IMR-90 (cell line): ENCODE measurements around the gene PLA2G4E. TPM values are rescaled to one million over a fixed set of nuclear protein-coding genes. Genes with fewer than 3 reads are reported as not detected.

Experiments used
- ATAC-seq: fragments of 200-7000 bp; cut with Tn5 transposase; 2 replicates; pipeline ENCODE4 v1.9.1; 2020; ENCODE audit warnings: low read depth, mild to moderate bottlenecking, moderate library complexity
- BruUV-seq: library from RNA; stranded (reverse); fragments of 400-500 nt; replicated peaks from 2 replicates; lab custom pipeline; 2021; lab: Mats Ljungman, UMichigan
- CTCF ChIA-PET: fragments of 300-600 bp; formaldehyde crosslinking; extraction: SDS; loops from one replicate; lab custom pipeline; 2021; ENCODE audit warnings: antibody characterized with exemption; lab: Yijun Ruan, JAX
- POLR2A ChIA-PET: fragments of 300-600 bp; sonication (Branson Sonifier 250); formaldehyde crosslinking; loops from one replicate; lab custom pipeline; 2022; ENCODE audit warnings: antibody characterized with exemption; ENCODE audit not compliant: unreplicated experiment; lab: Charles Lee
- DNase-seq: peaks from one replicate; pipeline ENCODE4 v3.0.0; 2013
- H2AFZ ChIP-seq: replicated peaks from 2 replicates; pipeline ENCODE3; 2013; ENCODE audit warnings: low read length, mild to moderate bottlenecking; ENCODE audit not compliant: poor library complexity
- H2AK5ac ChIP-seq: 2 replicates; pipeline ENCODE4 v1.6.1; 2013; ENCODE audit warnings: low read depth, low read length, inconsistent platforms
- H2AK9ac ChIP-seq: replicated peaks from 2 replicates; pipeline ENCODE3; 2013; ENCODE audit warnings: mild to moderate bottlenecking, low read depth, low read length, moderate library complexity; ENCODE audit not compliant: poor library complexity
- H2BK120ac ChIP-seq: 2 replicates; pipeline ENCODE4 v1.6.1; 2013; ENCODE audit warnings: low read depth, low read length, inconsistent platforms
- H2BK15ac ChIP-seq: 3 replicates; pipeline ENCODE4 v1.6.1; 2013; ENCODE audit warnings: low read depth, low read length, inconsistent platforms
- H2BK20ac ChIP-seq: 2 replicates; pipeline ENCODE4 v1.6.1; 2013; ENCODE audit warnings: low read depth, mild to moderate bottlenecking, inconsistent platforms, low read length, moderate library complexity
- H2BK5ac ChIP-seq: 2 replicates; pipeline ENCODE4 v1.6.1; 2013; ENCODE audit warnings: mild to moderate bottlenecking, low read depth, low read length, inconsistent platforms; ENCODE audit not compliant: poor library complexity, severe bottlenecking
- H3K14ac ChIP-seq: replicated peaks from 2 replicates; pipeline ENCODE4 v1.6.1; 2013; ENCODE audit warnings: low read depth, low read length, inconsistent platforms
- H3K18ac ChIP-seq: 2 replicates; pipeline ENCODE4 v1.6.1; 2013; ENCODE audit warnings: low read depth, low read length, control low read depth
- H3K23ac ChIP-seq: 2 replicates; pipeline ENCODE4 v1.6.1; 2013; ENCODE audit warnings: low read depth, low read length, inconsistent platforms
- H3K27ac ChIP-seq: 2 replicates; pipeline ENCODE4 v1.5.1; 2013; ENCODE audit warnings: mild to moderate bottlenecking, control low read depth, low read length; ENCODE audit not compliant: insufficient read depth
- H3K27me3 ChIP-seq: 2 replicates; pipeline ENCODE4 v1.6.1; 2013; ENCODE audit warnings: low read length; ENCODE audit not compliant: control insufficient read depth, insufficient read depth
- H3K36me3 ChIP-seq: 2 replicates; pipeline ENCODE4 v1.6.1; 2013; ENCODE audit warnings: low read length, mixed read lengths; ENCODE audit not compliant: control insufficient read depth, insufficient read depth
- H3K4ac ChIP-seq: 2 replicates; pipeline ENCODE4 v1.6.1; 2013; ENCODE audit warnings: low read depth, low read length, inconsistent platforms
- H3K4me1 ChIP-seq: 2 replicates; pipeline ENCODE4 v1.6.1; 2013; ENCODE audit warnings: low read length, mixed read lengths; ENCODE audit not compliant: control insufficient read depth, insufficient read depth
- H3K4me2 ChIP-seq: 2 replicates; pipeline ENCODE4 v1.6.1; 2013; ENCODE audit warnings: low read depth, mild to moderate bottlenecking, control low read depth, low read length, moderate library complexity
- H3K4me3 ChIP-seq: 2 replicates; pipeline ENCODE4 v1.5.1; 2013; ENCODE audit warnings: low read depth, mild to moderate bottlenecking, control low read depth, low read length, moderate library complexity; ENCODE audit not compliant: insufficient read depth
- H3K56ac ChIP-seq: 2 replicates; pipeline ENCODE4 v1.6.1; 2013; ENCODE audit warnings: low read length, inconsistent platforms; ENCODE audit not compliant: insufficient read depth; ENCODE audit errors: extremely low read depth
- H3K79me1 ChIP-seq, 2 experiments: 2 replicates each; pipeline ENCODE4 v1.6.1; 2013; ENCODE audit warnings: low read length in 2 of 2, inconsistent platforms in 1 of 2, low read depth in 1 of 2
- H3K9ac ChIP-seq: 2 replicates; pipeline ENCODE4 v1.6.1; 2013; ENCODE audit warnings: low read depth, low read length, control low read depth
- H3K9me1 ChIP-seq: 2 replicates; pipeline ENCODE4 v1.6.1; 2013; ENCODE audit warnings: low read length, inconsistent platforms; ENCODE audit not compliant: insufficient read depth
- H3K9me3 ChIP-seq: 2 replicates; pipeline ENCODE4 v1.6.1; 2013; ENCODE audit warnings: low read length; ENCODE audit not compliant: control insufficient read depth, insufficient read depth
- H4K20me1 ChIP-seq: 2 replicates; pipeline ENCODE4 v1.6.1; 2013; ENCODE audit warnings: low read length, inconsistent platforms; ENCODE audit not compliant: insufficient read depth
- H4K5ac ChIP-seq: 2 replicates; pipeline ENCODE4 v1.6.1; 2013; ENCODE audit warnings: mild to moderate bottlenecking, low read depth, low read length, control low read depth
- H4K8ac ChIP-seq, 2 experiments: 2 replicates each; pipeline ENCODE4 v1.6.1; 2013; ENCODE audit warnings: low read depth in 2 of 2, low read length in 2 of 2, control low read depth in 1 of 2, inconsistent platforms in 1 of 2
- H4K91ac ChIP-seq: 2 replicates; pipeline ENCODE4 v1.6.1; 2013; ENCODE audit warnings: low read depth, low read length, inconsistent platforms; ENCODE audit not compliant: insufficient read depth
- CHD1 ChIP-seq: IDR thresholded peaks from 2 replicates; pipeline ENCODE4 v1.6.1; 2012; ENCODE audit warnings: low read depth, low read length, improper control_type of control experiment
- MXI1 ChIP-seq: IDR thresholded peaks from 2 replicates; pipeline ENCODE4 v1.6.1; 2012; ENCODE audit warnings: low read depth, mild to moderate bottlenecking, low read length, moderate library complexity, borderline replicate concordance
- NFE2L2 ChIP-seq: fragments of 150-350 bp; IDR thresholded peaks from 2 replicates; pipeline ENCODE4 v1.6.1; 2016; ENCODE audit warnings: low read depth, mild to moderate bottlenecking, low read length
- SMC3 ChIP-seq: fragments of 150-350 bp; IDR thresholded peaks from 2 replicates; pipeline ENCODE4 v1.6.1; 2016; ENCODE audit warnings: low read depth, mild to moderate bottlenecking, antibody characterized with exemption, low read length, moderate library complexity
- WGBS, 2 experiments: methylation state at CpG; one replicate each; pipeline versions ENCODE4 v1.1.5 to v1.1.7; 2013; ENCODE audit warnings: missing lambda C conversion rate in 2 of 2; ENCODE audit not compliant: insufficient read length in 1 of 2; ENCODE audit errors: extremely low coverage in 2 of 2; 5-methylcytosine and 5-hydroxymethylcytosine counted together
- dilution Hi-C: fragments of 300-500 bp; cut with HindIII; formaldehyde crosslinking; loops from one replicate; pipeline ENCODE4 v1.14.3; 2018; ENCODE audit warnings: low sequenced_read_pairs; ENCODE audit not compliant: unreplicated experiment
- in situ Hi-C: fragments of 300-500 bp; cut with MboI; formaldehyde crosslinking; loops from 3 replicates; pipeline ENCODE4 v1.14.3; 2019; ENCODE audit warnings: low sequenced_read_pairs, inconsistent platforms, mixed read lengths
- intact Hi-C: fragments of 100-400 bp; cut with micrococcal nuclease; formaldehyde crosslinking; loops from 2 replicates; pipeline ENCODE4 v1.10.0; 2022
- polyA plus RNA-seq, 3 experiments: library from polyadenylated mRNA; depleted of rRNA; stranded (reverse); fragments of >200 nt; gene quantifications; 2 replicates each; pipeline ENCODE4 v1.2.3, GENCODE V29; 2012; ENCODE audit warnings: low replicate concordance in 1 of 3
- total RNA-seq: library from RNA; depleted of rRNA; stranded (reverse); fragments of >200 nt; gene quantifications from 2 replicates; pipeline ENCODE4 v1.2.3, GENCODE V29; 2012

The PLA2G4E gene
- total and polyA plus RNA-seq, 2 of the 4 experiments (the other 2 are of a cell fraction): not detected

DNA sequence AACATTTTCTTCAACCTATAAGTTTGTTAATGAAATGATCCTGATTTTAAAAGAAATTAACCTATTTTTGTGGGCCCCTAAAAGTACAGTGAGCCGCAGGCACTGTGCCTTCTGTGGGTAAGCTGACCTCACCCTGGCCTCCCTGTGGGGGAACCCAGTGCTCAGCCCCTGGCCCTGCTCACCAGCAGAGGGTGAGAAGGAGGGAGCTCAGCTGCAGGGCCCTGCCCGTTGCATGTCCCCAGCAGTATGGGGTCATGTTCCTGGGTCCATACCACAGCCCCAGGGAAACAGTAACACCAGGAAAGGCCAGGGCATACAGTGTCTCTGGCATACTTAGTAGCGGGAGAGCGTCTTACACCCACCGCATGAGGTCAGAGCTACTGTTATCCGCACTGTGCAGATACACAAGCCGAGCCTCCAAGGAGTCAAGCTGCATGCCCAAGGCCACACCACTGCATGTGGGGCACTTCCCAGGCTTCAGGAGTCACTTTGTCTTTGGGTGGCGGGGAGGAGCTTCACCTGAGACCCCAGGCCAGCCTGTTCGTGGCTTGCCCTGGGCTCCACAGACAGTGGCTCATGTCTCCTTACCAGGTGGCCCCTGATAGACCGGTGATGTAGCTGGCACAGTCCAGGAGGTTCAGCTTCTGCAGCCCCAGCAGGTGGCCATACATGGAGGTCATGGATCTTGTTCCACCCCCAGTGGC is 25.9 kb downstream of the PLA2G4E start:
- POLR2A ChIA-PET: no interaction called here
- no peaks in the 10 kb centered on the region for H3K79me1 ChIP-seq
- H3K23ac ChIP-seq: no peak overlapping the region
- no peaks in the 10 kb centered on the region for H3K4me1 ChIP-seq
- intact Hi-C loops (loop anchor here (2.0 kb wide), 1 partner anchor 86 kb away; no protein-coding TSS in a partner anchor), in situ Hi-C loops (no loop called here), dilution Hi-C loops (no loop called here)
- no peak overlapping the region for H2BK20ac ChIP-seq
- H2BK15ac ChIP-seq: no peak overlapping the region
- ATAC-seq: no peak
- no peak overlapping the region for H2AK5ac ChIP-seq
- no TSS peak for BruUV-seq
- WGBS, 2 experiments: 86% methylated on average over 7 of the region's 10 CpGs; no CpG with 5 or more reads in 1 of the 2 experiments
- H3K9me1 ChIP-seq: no peaks in the 10 kb centered on the region
- H3K18ac ChIP-seq: no peak overlapping the region
- H4K8ac ChIP-seq: no peak overlapping the region
- no peak overlapping the region for H4K5ac ChIP-seq
- no peaks in the 10 kb centered on the region for H3K9me3 ChIP-seq
- H3K27ac ChIP-seq: no peak overlapping the region
- peaks cover 46% of the 10 kb centered on the region for H3K27me3 ChIP-seq
- H3K4me3 ChIP-seq: no peak overlapping the region
- no peaks in the 10 kb centered on the region for H3K36me3 ChIP-seq
- TF ChIP-seq MXI1 (no peak), SMC3 (no peak), NFE2L2 (no peak), CHD1 (no peak)
- no peak overlapping the region for H3K56ac ChIP-seq
- no peak overlapping the region for H2BK120ac ChIP-seq
- no peak overlapping the region for H3K14ac ChIP-seq
- H4K20me1 ChIP-seq: no peaks in the 10 kb centered on the region
- DNase-seq: no peak
- H2AK9ac ChIP-seq: peak overlapping the region; percentile 65
- H3K4me2 ChIP-seq: no peak overlapping the region
- no peak overlapping the region for H2AFZ ChIP-seq
- no peak overlapping the region for H3K4ac ChIP-seq
- H2BK5ac ChIP-seq: no peak overlapping the region
- CTCF ChIA-PET: interaction anchor here (1.7 kb wide), 1 partner anchor 14 kb away, joined by 3 read pairs; no protein-coding TSS in a partner anchor
- H4K91ac ChIP-seq: no peak overlapping the region
- H3K9ac ChIP-seq: no peak overlapping the region
